Measurements from ENCODE around the gene RPL38. TPM values are rescaled to one million over a fixed set of nuclear protein-coding genes. Genes with fewer than 3 reads are reported as not detected.
A peak's percentile ranks its signal among the peaks of the same experiment; 100 is the strongest.

The RPL38 gene
- total and polyA plus RNA-seq, 2 of the 4 experiments (the other 2 are of a cell fraction), result 111 to 527 TPM

- ChIA-PET POLR2A (ENCODE audit: unreplicated experiment) (no interaction called here), CTCF (no interaction called here)
- Histone ChIP-seq H3K4me1 (ENCODE audit: control insufficient read depth, insufficient read depth, low read length) (no peaks in the 10 kb centered on the region), H2BK120ac (ENCODE audit: low read depth, low read length) (no peak overlapping the region), H3K27me3 (ENCODE audit: control insufficient read depth, insufficient read depth, low read length) (peaks cover 30% of the 10 kb centered on the region), H3K14ac (replicated peaks; ENCODE audit: low read depth, low read length) (no peak overlapping the region), H2BK5ac (ENCODE audit: low read depth, low read length, poor library complexity, severe bottlenecking) (no peak overlapping the region), H3K18ac (ENCODE audit: low read depth, low read length) (no peak overlapping the region), H2AFZ (replicated peaks; ENCODE audit: low read length, poor library complexity) (no peak overlapping the region), H3K4ac (ENCODE audit: low read depth, low read length) (no peak overlapping the region), H3K23ac (ENCODE audit: low read depth, low read length) (no peak overlapping the region), H4K5ac (ENCODE audit: low read depth, low read length) (no peak overlapping the region), H3K79me1 (ENCODE audit: low read depth in 1 of 2, low read length in 2 of 2) (no peaks in the 10 kb centered on the region), H3K9me1 (ENCODE audit: insufficient read depth, low read length) (no peaks in the 10 kb centered on the region), H3K36me3 (ENCODE audit: control insufficient read depth, insufficient read depth, low read length) (no peaks in the 10 kb centered on the region), H2BK15ac (ENCODE audit: low read depth, low read length) (no peak overlapping the region), H3K9ac (ENCODE audit: low read depth, low read length) (no peak overlapping the region), H3K27ac (ENCODE audit: insufficient read depth, low read length) (no peak overlapping the region), H2BK20ac (ENCODE audit: low read depth, low read length) (no peak overlapping the region), H2AK9ac (replicated peaks; ENCODE audit: low read depth, low read length, poor library complexity) (peak overlapping the region; percentile 5), H3K4me2 (ENCODE audit: low read depth, low read length) (no peak overlapping the region), H3K9me3 (ENCODE audit: control insufficient read depth, insufficient read depth, low read length) (no peaks in the 10 kb centered on the region), H4K8ac (ENCODE audit: low read depth in 2 of 2, low read length in 2 of 2) (no peak overlapping the region), H4K91ac (ENCODE audit: insufficient read depth, low read depth, low read length) (no peak overlapping the region), H4K20me1 (ENCODE audit: insufficient read depth, low read length) (no peaks in the 10 kb centered on the region), H3K4me3 (ENCODE audit: insufficient read depth, low read depth, low read length) (no peak overlapping the region), H2AK5ac (ENCODE audit: low read depth, low read length) (no peak overlapping the region), H3K56ac (ENCODE audit: extremely low read depth, insufficient read depth, low read length) (no peak overlapping the region)
- no peak for TF ChIP-seq NFE2L2 (IDR thresholded peaks at IDR 0.05; ENCODE audit: low read depth, low read length)
- no peak for TF ChIP-seq ELK1 (IDR thresholded peaks at IDR 0.05; ENCODE audit: borderline replicate concordance, low read depth, low read length)
- TF ChIP-seq MAZ (IDR thresholded peaks at IDR 0.05; ENCODE audit: borderline replicate concordance, low read depth, low read length), result no peak
- TF ChIP-seq RCOR1 (IDR thresholded peaks at IDR 0.05; ENCODE audit: insufficient replicate concordance, low read length), result no peak
- TF ChIP-seq POLR2A (IDR thresholded peaks at IDR 0.05; ENCODE audit: low read depth, low read length), result no peak
- TF ChIP-seq RAD21 (IDR thresholded peaks at IDR 0.05; ENCODE audit: low read length), result no peak
- no peak for TF ChIP-seq CHD1 (IDR thresholded peaks at IDR 0.05; ENCODE audit: low read depth, low read length)
- TF ChIP-seq USF2 (IDR thresholded peaks at IDR 0.05; ENCODE audit: low read depth, low read length), result no peak
- TF ChIP-seq FOS (IDR thresholded peaks at IDR 0.05; ENCODE audit: low read depth, low read length), result no peak
- no peak for TF ChIP-seq MAFK (IDR thresholded peaks at IDR 0.05; ENCODE audit: low read depth, low read length)
- no peak for TF ChIP-seq BHLHE40 (IDR thresholded peaks at IDR 0.05; ENCODE audit: low read depth, low read length)
- no peak for TF ChIP-seq CEBPB (IDR thresholded peaks at IDR 0.05; ENCODE audit: low read depth, low read length)
- TF ChIP-seq, protein P1, sequence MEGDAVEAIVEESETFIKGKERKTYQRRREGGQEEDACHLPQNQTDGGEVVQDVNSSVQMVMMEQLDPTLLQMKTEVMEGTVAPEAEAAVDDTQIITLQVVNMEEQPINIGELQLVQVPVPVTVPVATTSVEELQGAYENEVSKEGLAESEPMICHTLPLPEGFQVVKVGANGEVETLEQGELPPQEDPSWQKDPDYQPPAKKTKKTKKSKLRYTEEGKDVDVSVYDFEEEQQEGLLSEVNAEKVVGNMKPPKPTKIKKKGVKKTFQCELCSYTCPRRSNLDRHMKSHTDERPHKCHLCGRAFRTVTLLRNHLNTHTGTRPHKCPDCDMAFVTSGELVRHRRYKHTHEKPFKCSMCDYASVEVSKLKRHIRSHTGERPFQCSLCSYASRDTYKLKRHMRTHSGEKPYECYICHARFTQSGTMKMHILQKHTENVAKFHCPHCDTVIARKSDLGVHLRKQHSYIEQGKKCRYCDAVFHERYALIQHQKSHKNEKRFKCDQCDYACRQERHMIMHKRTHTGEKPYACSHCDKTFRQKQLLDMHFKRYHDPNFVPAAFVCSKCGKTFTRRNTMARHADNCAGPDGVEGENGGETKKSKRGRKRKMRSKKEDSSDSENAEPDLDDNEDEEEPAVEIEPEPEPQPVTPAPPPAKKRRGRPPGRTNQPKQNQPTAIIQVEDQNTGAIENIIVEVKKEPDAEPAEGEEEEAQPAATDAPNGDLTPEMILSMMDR (conservative IDR thresholded peaks at IDR 0.05; ENCODE audit: low read depth, low read length), result no peak
- TF ChIP-seq SMC3 (IDR thresholded peaks at IDR 0.05; ENCODE audit: low read depth, low read length), result no peak
- TF ChIP-seq MXI1 (IDR thresholded peaks at IDR 0.05; ENCODE audit: borderline replicate concordance, low read depth, low read length), result no peak
- TF ChIP-seq RFX5 (IDR thresholded peaks at IDR 0.05; ENCODE audit: low read depth, low read length), result no peak
- 25% methylated on average over 9 of the region's 30 CpGs; no CpG with 5 or more reads in 1 of the 2 experiments for WGBS, 2 experiments (ENCODE audit: extremely low coverage in 2 of 2, insufficient read length in 1 of 2)
- in situ Hi-C loops (cut with MboI; ENCODE audit: low sequenced_read_pairs) (loop anchor here (25.0 kb wide), 1 partner anchor 934 kb away; the partner anchor contains the start of gene CPSF4L), intact Hi-C loops (cut with micrococcal nuclease) (no loop called here), dilution Hi-C loops (cut with HindIII; ENCODE audit: low sequenced_read_pairs, unreplicated experiment) (no loop called here)
- DNase-seq (no peak), ATAC-seq (ENCODE audit: low read depth) (no peak)
- no TSS peak for BruUV-seq (replicated peaks)
Measured at GRCh38 chr17:74196541-74197317, 6.7 kb upstream of the RPL38 start.
